Parathyroid adenoma (tissue), 2 donors: ENCODE measurements around the gene SCARB1.

ENCODE experiments used
- H2AFZ ChIP-seq: fragments of 300-600 bp; sonication (generic); one replicate; pipeline ENCODE4 v1.7.0; 2017; ENCODE audit warnings: antibody characterized with exemption, mild to moderate bottlenecking
- H3K27ac ChIP-seq: fragments of 300-600 bp; sonication (generic); one replicate; pipeline ENCODE4 v1.7.0; 2017
- H3K27me3 ChIP-seq: fragments of 300-600 bp; sonication (generic); one replicate; pipeline ENCODE4 v1.7.0; 2017; ENCODE audit warnings: low read length; ENCODE audit not compliant: control insufficient read depth, insufficient read depth
- H3K36me3 ChIP-seq: fragments of 300-600 bp; sonication (generic); one replicate; pipeline ENCODE4 v1.7.0; 2017; ENCODE audit warnings: low read length; ENCODE audit not compliant: control insufficient read depth, insufficient read depth
- H3K4me1 ChIP-seq: fragments of 300-600 bp; sonication (generic); one replicate; pipeline ENCODE4 v1.7.0; 2017; ENCODE audit warnings: control low read depth
- H3K4me2 ChIP-seq: fragments of 300-600 bp; sonication (generic); one replicate; pipeline ENCODE4 v1.7.0; 2017; ENCODE audit warnings: low read length
- H3K4me3 ChIP-seq: fragments of 300-600 bp; sonication (generic); one replicate; pipeline ENCODE4 v1.7.0; 2017; ENCODE audit warnings: low read depth, low read length
- H3K79me2 ChIP-seq: fragments of 300-600 bp; sonication (generic); one replicate; pipeline ENCODE4 v1.7.0; 2017; ENCODE audit warnings: control low read depth
- H3K9ac ChIP-seq: fragments of 300-600 bp; sonication (generic); one replicate; pipeline ENCODE4 v1.7.0; 2017; ENCODE audit warnings: mild to moderate bottlenecking
- H3K9me3 ChIP-seq: fragments of 300-600 bp; sonication (generic); one replicate; pipeline ENCODE4 v1.7.0; 2017; ENCODE audit warnings: low read length; ENCODE audit not compliant: control insufficient read depth
- CTCF ChIP-seq: fragments of 300-600 bp; sonication (generic); IDR thresholded peaks from one replicate; pipeline ENCODE4 v1.7.0; 2017; ENCODE audit warnings: antibody characterized with exemption, mild to moderate bottlenecking
- donor health status: primary hyperparathyroidism.

Gene SCARB1

GRCh38 chr12:124875803-124876132 lies 12.1 kb upstream of the SCARB1 start:
- Histone ChIP-seq H3K36me3 (no peaks in the 10 kb centered on the region), H3K79me2 (no peaks in the 10 kb centered on the region), H3K27ac (no peak overlapping the region), H2AFZ (no peak overlapping the region), H3K4me1 (no peaks in the 10 kb centered on the region), H3K27me3 (no peaks in the 10 kb centered on the region), H3K9ac (no peak overlapping the region), H3K4me3 (no peak overlapping the region), H3K9me3 (no peaks in the 10 kb centered on the region), H3K4me2 (no peak overlapping the region)
- no peak for TF ChIP-seq CTCF

- TF ChIP-seq CTCF: no peak
- Histone ChIP-seq H3K9me3 (no peaks in the 10 kb centered on the region), H2AFZ (no peak overlapping the region), H3K36me3 (no peaks in the 10 kb centered on the region), H3K79me2 (no peaks in the 10 kb centered on the region), H3K4me2 (no peak overlapping the region), H3K4me3 (no peak overlapping the region), H3K27me3 (no peaks in the 10 kb centered on the region), H3K27ac (no peak overlapping the region), H3K9ac (no peak overlapping the region), H3K4me1 (no peaks in the 10 kb centered on the region)
Measured at GRCh38 chr12:124874988-124875802, 11.5 kb upstream of the SCARB1 start.

GRCh38 chr12:124874188-124874587 lies 10.5 kb upstream of the SCARB1 start:
- Histone ChIP-seq H3K4me2 (no peak overlapping the region), H3K79me2 (no peaks in the 10 kb centered on the region), H3K9me3 (no peaks in the 10 kb centered on the region), H3K27me3 (no peaks in the 10 kb centered on the region), H3K27ac (no peak overlapping the region), H3K4me3 (no peak overlapping the region), H3K36me3 (no peaks in the 10 kb centered on the region), H3K4me1 (no peaks in the 10 kb centered on the region), H2AFZ (no peak overlapping the region), H3K9ac (no peak overlapping the region)
- no peak for TF ChIP-seq CTCF

GRCh38 chr12:124872068-124872719 lies 8.5 kb upstream of the SCARB1 start:
- Histone ChIP-seq H3K27me3 (no peaks in the 10 kb centered on the region), H3K4me3 (no peak overlapping the region), H3K9ac (no peak overlapping the region), H3K4me1 (no peaks in the 10 kb centered on the region), H3K36me3 (no peaks in the 10 kb centered on the region), H3K4me2 (no peak overlapping the region), H2AFZ (no peak overlapping the region), H3K27ac (no peak overlapping the region), H3K79me2 (no peaks in the 10 kb centered on the region), H3K9me3 (no peaks in the 10 kb centered on the region)
- no peak for TF ChIP-seq CTCF

GRCh38 chr12:124871297-124871696 lies 7.6 kb upstream of the SCARB1 start:
- H3K4me1 ChIP-seq: no peaks in the 10 kb centered on the region
- no peaks in the 10 kb centered on the region for H3K27me3 ChIP-seq
- H3K27ac ChIP-seq: no peak overlapping the region
- H3K4me2 ChIP-seq: no peak overlapping the region
- TF ChIP-seq CTCF: no peak
- H3K9me3 ChIP-seq: no peaks in the 10 kb centered on the region
- no peaks in the 10 kb centered on the region for H3K79me2 ChIP-seq
- no peak overlapping the region for H3K9ac ChIP-seq
- no peak overlapping the region for H3K4me3 ChIP-seq
- H2AFZ ChIP-seq: no peak overlapping the region
- H3K36me3 ChIP-seq: no peaks in the 10 kb centered on the region
